Daoy (cell line): ENCODE data around the gene COPZ1. TPM values are rescaled to one million over a fixed set of nuclear protein-coding genes. Genes with fewer than 3 reads are reported as not detected.

ENCODE experiments used
- DNase-seq: peaks from one replicate; pipeline ENCODE4 v3.0.0-alpha.2; 2015; ENCODE audit warnings: low read depth
- total RNA-seq: library from RNA; depleted of rRNA; stranded (reverse); fragments of >200 nt; shearing (Covaris generic); gene quantifications from 2 replicates; pipeline ENCODE4 v1.2.3, GENCODE V29; 2014; rRNA removed

Gene COPZ1
- total RNA-seq, 1 experiment from 2014 or later, result 151 TPM

DNA sequence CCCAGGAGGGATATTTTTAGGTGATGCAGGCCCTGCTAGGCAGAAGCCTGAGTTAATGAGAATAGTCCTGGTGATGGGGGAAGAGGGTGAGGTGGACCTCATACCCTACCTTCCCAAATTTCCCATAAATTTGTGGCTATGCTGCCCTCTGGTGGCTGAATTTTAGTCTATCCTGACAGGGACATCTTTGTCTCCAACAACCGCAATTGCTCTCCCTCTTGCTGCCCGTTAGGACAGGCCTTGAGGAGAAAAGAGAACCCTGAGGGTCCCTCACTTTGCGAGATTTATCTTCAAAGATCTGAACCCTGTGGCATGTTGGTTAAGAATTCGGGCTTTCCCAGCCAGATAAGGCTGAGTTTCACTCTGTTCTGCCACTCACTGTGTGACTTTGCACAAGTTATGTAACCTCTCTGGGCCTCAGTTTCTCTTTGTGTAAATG, 69.4 kb downstream of the COPZ1 start:
- DNase-seq, result peak; percentile 41

DNA sequence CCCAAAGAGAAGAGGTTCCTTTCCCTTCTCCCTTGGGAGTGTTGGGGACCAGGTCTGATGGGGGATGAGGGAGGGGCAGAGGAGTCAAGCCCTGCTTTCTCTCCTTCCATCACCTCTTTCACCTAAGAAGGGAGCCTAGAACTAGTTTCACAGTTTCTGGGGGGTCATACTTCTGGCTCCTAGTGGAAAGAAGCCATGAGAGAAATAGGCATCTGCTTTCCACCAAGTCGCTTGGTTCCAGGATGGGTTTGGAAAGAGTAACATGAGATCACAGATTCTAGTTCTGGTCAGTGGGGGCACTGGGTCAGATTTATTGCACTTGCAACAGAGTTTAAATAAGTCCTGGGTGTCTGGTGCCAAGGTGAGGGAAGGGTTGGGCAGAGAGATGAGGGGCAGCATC, 70.1 kb downstream of the COPZ1 start:
- no peak for DNase-seq

DNA sequence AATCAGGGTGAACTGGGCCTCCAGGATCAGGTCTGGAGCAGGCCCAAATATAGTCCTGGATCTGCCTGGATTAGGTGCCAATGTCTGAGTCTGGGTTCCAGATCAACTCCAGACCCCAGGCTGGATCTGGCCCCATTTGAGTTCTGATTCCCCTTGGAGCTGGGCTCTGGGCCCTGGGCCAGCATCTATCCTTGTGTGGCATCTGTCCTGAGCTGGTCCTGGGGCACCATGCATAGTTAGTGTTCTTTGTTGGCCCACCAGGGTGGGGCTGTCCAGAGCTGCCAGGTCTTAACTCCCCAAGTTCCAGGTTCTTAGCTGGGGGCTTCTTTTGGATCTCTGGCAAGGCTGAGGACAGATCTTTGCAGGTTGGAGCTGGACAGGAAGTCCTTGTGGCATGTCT, 70.6 kb downstream of the COPZ1 start:
- no peak for DNase-seq

DNA sequence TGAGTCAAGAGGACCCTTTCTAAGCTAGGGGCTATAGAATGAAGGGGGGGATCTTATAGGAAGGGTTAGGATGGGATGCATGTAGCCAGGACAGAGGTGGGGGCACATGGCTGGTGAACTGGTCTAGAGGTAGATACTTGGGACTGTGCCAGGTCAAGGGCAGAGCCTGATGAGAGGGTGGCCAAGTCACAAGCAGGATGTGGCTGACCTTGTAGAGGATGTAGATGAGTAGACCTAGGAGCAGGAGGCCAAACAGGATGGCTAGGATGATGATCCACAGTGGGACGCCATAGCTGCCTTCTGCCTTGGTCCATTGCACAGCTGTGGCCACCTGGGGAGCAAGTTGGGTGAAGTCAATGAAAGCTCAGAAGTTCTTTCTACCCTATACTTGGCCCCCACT, 72.2 kb downstream of the COPZ1 start:
- no peak for DNase-seq

DNA sequence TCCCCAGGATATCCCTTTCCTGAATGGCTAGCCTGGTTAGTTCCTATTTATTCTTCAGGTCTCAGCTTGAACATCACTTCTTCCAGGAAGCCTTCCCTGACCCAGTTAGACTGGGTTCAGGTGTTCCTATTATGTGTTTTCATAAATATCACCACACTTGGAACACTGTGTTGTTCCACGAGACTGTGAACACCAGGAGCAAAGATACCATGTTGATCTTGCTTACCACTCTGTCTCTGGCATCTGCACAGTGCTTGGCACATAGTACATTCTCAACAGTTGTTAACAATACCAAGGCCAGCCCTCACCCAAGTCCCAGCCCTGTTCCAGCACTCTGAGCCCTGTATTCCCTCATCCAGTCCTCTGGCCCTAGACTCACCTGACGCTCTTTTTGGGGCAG, 73.3 kb downstream of the COPZ1 start:
- DNase-seq, result no peak

DNA sequence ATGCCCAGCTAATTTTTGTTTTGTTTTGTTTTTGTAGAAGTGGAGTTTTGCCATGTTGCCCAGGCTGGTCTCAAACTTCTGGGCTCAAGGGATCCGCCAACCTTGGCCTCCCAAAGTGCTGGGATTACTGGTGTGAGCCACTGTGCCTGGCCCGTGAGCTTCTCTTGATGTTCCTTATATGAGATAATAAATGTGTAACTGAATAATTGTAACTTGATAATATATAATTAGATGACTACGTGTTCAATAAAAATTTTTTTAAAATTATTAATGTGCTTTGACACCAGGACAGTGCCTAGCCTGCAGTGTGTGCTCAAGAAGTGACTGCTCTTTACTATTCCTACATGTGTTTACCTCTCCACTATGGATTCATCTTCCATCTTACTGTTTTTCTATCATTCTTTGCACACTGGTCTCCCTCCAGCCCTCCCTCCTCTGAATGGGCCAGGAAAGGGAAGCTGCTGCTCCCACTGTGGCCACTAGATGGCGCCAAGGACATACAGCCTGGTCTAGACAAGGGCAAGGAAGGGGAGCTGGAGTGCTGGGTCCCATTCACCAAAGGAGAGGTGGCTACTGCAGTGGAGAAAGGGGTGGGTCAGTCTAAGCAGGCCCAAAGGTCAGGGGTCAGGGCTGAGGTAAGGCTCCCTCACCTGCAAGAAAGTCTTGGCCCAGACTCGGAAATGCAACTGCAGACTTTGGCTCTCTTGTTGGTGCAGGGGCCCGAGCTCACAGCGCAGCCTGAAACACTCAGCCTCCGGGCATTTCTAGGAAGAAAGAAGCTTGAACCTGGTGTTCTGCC, 74.3 kb downstream of the COPZ1 start:
- DNase-seq, result peak; percentile 85

DNA sequence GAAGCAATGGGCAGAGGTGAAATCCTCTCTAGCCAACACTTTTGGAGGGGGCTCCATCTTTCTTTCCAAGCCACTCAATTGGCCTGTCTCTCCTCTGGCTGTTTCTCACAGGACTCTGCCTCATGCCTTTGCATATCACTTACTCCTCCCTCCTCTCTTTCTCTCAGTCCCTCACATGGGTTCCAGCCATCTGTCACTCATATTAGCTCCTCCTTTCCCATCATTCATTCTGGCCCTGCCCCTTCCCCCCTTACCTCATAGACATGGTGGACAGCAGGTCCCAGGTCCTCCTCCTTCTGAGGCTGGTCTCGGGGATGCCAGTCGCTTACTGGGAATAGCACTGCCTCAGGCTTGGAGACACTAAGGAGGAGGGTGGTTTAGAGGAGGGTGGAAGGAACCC, 76.2 kb downstream of the COPZ1 start:
- no peak for DNase-seq

Other genes with a start within 250 kb of the COPZ1 start
- gene SMUG1, start 136.1 kb upstream of the COPZ1 start, total RNA-seq, result 67.7 and 71.6 TPM in 2 replicates
- 44.9 and 64.3 TPM in 2 replicates for gene CBX5, start 45.0 kb upstream of the COPZ1 start, total RNA-seq
- 499 and 609 TPM in 2 replicates for gene HNRNPA1, start 44.4 kb upstream of the COPZ1 start, total RNA-seq
- not detected in 2 replicates for gene NFE2, start 24.1 kb upstream of the COPZ1 start, total RNA-seq
- not detected in 2 replicates for gene GPR84, start 39.4 kb downstream of the COPZ1 start, total RNA-seq
- gene ZNF385A, start 59.6 kb downstream of the COPZ1 start, total RNA-seq, result 0.34 TPM in 1 of 2 replicates, not detected in the other
- gene ITGA5, start 94.1 kb downstream of the COPZ1 start, total RNA-seq, result 91.0 and 107 TPM in 2 replicates
- not detected in 2 replicates for gene GTSF1, start 148.5 kb downstream of the COPZ1 start, total RNA-seq
- gene NCKAP1L, start 172.6 kb downstream of the COPZ1 start, total RNA-seq, result 0.11 and 0.83 TPM in 2 replicates
- gene PDE1B, start 224.5 kb downstream of the COPZ1 start, total RNA-seq, result 0.23 and 1.3 TPM in 2 replicates